GM23338 (cell line): ENCODE measurements around the gene ARHGAP4. TPM values are rescaled to one million over a fixed set of nuclear protein-coding genes. Genes with fewer than 3 reads are reported as not detected.

Experiments
- ATAC-seq: fragments of 200-7000 bp; cut with Tn5 transposase; 3 replicates; pipeline ENCODE4 v1.9.1; 2020
- DNase-seq: peaks from one replicate; pipeline ENCODE4 v3.0.0-alpha.2; 2015; ENCODE audit warnings: low spot score
- H2AFZ ChIP-seq: fragments of 200-600 bp; sonication (generic); 2 replicates; pipeline ENCODE4 v1.8.0; 2016; ENCODE audit warnings: antibody characterized with exemption, mild to moderate bottlenecking, moderate library complexity
- H3F3A ChIP-seq: fragments of 200-600 bp; sonication (generic); replicated peaks from 2 replicates; pipeline ENCODE4 v1.8.0; 2017; ENCODE audit warnings: antibody characterized with exemption, mixed run types, low read depth
- H3K27ac ChIP-seq: fragments of 200-600 bp; sonication (generic); 2 replicates; pipeline ENCODE4 v1.6.1; 2016; ENCODE audit warnings: low read depth
- H3K27me3 ChIP-seq: fragments of 200-600 bp; sonication (generic); 2 replicates; pipeline ENCODE4 v1.8.0; 2016; ENCODE audit warnings: mild to moderate bottlenecking, mixed run types, moderate library complexity; ENCODE audit not compliant: insufficient read depth
- H3K36me3 ChIP-seq: fragments of 200-600 bp; sonication (generic); 2 replicates; pipeline ENCODE4 v1.8.0; 2016; ENCODE audit warnings: mild to moderate bottlenecking; ENCODE audit not compliant: insufficient read depth
- H3K4me1 ChIP-seq: fragments of 200-600 bp; sonication (generic); 2 replicates; pipeline ENCODE4 v1.8.0; 2016; ENCODE audit warnings: mild to moderate bottlenecking, moderate library complexity; ENCODE audit not compliant: insufficient read depth
- H3K4me2 ChIP-seq: fragments of 200-600 bp; sonication (generic); 2 replicates; pipeline ENCODE4 v1.7.1; 2017; ENCODE audit warnings: mixed run types
- H3K4me3 ChIP-seq: fragments of 200-600 bp; sonication (generic); 2 replicates; pipeline ENCODE4 v1.6.1; 2016; ENCODE audit warnings: mixed run types
- H3K79me2 ChIP-seq: fragments of 200-600 bp; sonication (generic); replicated peaks from 2 replicates; pipeline ENCODE4 v1.8.0; 2017; ENCODE audit warnings: mild to moderate bottlenecking; ENCODE audit not compliant: insufficient read depth
- H3K9me2 ChIP-seq: fragments of 200-600 bp; sonication (generic); 2 replicates; pipeline ENCODE4 v1.8.0; 2017; ENCODE audit not compliant: insufficient read depth
- H4K20me1 ChIP-seq: fragments of 200-600 bp; sonication (generic); replicated peaks from 2 replicates; pipeline ENCODE4 v1.8.0; 2017; ENCODE audit warnings: mild to moderate bottlenecking; ENCODE audit not compliant: insufficient read depth
- H3K27ac Mint-ChIP-seq: 2 replicates; pipeline ENCODE4 v1.8.0; 2020; ENCODE audit warnings: inconsistent platforms, mild to moderate bottlenecking, moderate library complexity, mixed read lengths
- H3K27me3 Mint-ChIP-seq: 3 replicates; pipeline ENCODE4 v1.8.0; 2022; ENCODE audit warnings: low read depth, mild to moderate bottlenecking, moderate library complexity, mixed read lengths, inconsistent platforms; ENCODE audit not compliant: insufficient read depth, poor library complexity
- H3K36me3 Mint-ChIP-seq: 3 replicates; pipeline ENCODE4 v1.8.0; 2021; ENCODE audit warnings: low read depth, mild to moderate bottlenecking, inconsistent platforms, moderate library complexity, mixed read lengths
- H3K4me1 Mint-ChIP-seq: 3 replicates; pipeline ENCODE4 v1.8.0; 2020; ENCODE audit warnings: mild to moderate bottlenecking, inconsistent platforms, mixed read lengths
- H3K4me3 Mint-ChIP-seq: 3 replicates; pipeline ENCODE4 v1.8.0; 2021; ENCODE audit warnings: moderate library complexity, mild to moderate bottlenecking, inconsistent platforms, mixed read lengths
- H3K9me3 Mint-ChIP-seq: 3 replicates; pipeline ENCODE4 v1.8.0; 2020; ENCODE audit warnings: moderate library complexity, mild to moderate bottlenecking, inconsistent platforms, mixed read lengths
- CREB1 ChIP-seq: fragments of 250-450 bp; sonication (Bioruptor Pico); IDR thresholded peaks from 2 replicates; pipeline ENCODE4 v1.5.0; 2020; ENCODE audit warnings: low read depth, mild to moderate bottlenecking, moderate library complexity
- EZH2 ChIP-seq: fragments of 200-600 bp; sonication (generic); IDR thresholded peaks from one replicate; pipeline ENCODE4 v1.8.0; 2017; ENCODE audit warnings: antibody characterized with exemption, mild to moderate bottlenecking, low read depth; ENCODE audit not compliant: unreplicated experiment
- EZH2phosphoT487 ChIP-seq: fragments of 200-600 bp; sonication (generic); IDR thresholded peaks from one replicate; pipeline ENCODE4 v1.8.1; 2018; ENCODE audit warnings: antibody characterized with exemption; ENCODE audit not compliant: unreplicated experiment
- JUNB ChIP-seq: IDR thresholded peaks from one replicate; pipeline ENCODE4 v1.6.1; 2016; ENCODE audit warnings: antibody characterized with exemption; ENCODE audit not compliant: unreplicated experiment
- NANOG ChIP-seq: IDR thresholded peaks from 2 replicates; pipeline ENCODE4 v1.6.1; 2016; ENCODE audit warnings: antibody characterized with exemption, borderline replicate concordance
- ZNF114 ChIP-seq: fragments of 250-450 bp; sonication (Bioruptor Pico); IDR thresholded peaks from 2 replicates; pipeline ENCODE4 v1.5.0; 2020; ENCODE audit warnings: mild to moderate bottlenecking, moderate library complexity
- polyA plus RNA-seq: library from polyadenylated mRNA; unstranded; fragments of >200 nt; fragmentation: Nextera tagmentation; extraction: Ambion mirVana; gene quantifications from 2 replicates; pipeline ENCODE4 v1.2.1, GENCODE V29; 2016
- total RNA-seq: library from RNA; depleted of rRNA; stranded (reverse); fragments of >200 nt; shearing (Covaris generic); gene quantifications from 2 replicates; pipeline ENCODE4 v1.2.3, GENCODE V29; 2014
- TF ChIP-seq, protein P1 (sequence below): IDR thresholded peaks from one replicate; pipeline ENCODE4 v1.6.1; 2018; ENCODE audit warnings: antibody characterized with exemption; ENCODE audit not compliant: unreplicated experiment
- TF ChIP-seq, protein P2 (sequence below), 2 experiments: fragments of 200-600 bp in 1 of 2; sonication (generic) in 1 of 2; conservative IDR thresholded peaks; 2 replicates each; pipeline versions ENCODE4 v1.5.1 to v1.6.1; 2016 to 2017; ENCODE audit warnings: antibody characterized with exemption in 2 of 2, low read depth in 2 of 2, mild to moderate bottlenecking in 2 of 2, moderate library complexity in 1 of 2
- TF ChIP-seq, protein P3 (sequence below): IDR thresholded peaks from 2 replicates; pipeline ENCODE4 v1.6.1; 2016; ENCODE audit warnings: antibody characterized with exemption

ARHGAP4 gene
- total and polyA plus RNA-seq, 2 experiments from 2014 or later, result 21.5 to 59.5 TPM

DNA sequence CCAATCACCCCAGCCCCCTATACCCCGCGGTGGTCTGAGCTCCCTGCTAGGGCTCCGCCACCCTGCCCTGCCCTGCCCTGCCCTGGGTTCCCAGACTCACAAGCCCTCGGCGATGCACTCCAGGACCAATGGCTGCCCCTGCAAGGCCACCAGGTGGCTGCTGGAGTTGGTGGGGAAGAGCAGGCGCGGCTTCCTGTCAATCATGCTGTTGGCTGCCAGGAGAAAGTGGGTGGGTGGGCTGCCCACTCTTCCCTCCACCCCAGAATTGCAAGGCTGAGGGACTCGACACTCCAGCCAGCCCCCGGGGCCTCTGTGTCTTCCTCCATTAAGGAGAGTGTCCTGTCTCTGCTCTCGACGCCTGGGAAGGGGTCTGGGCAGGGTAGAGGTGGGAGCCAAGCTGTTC, 55.8 kb downstream of the ARHGAP4 start (continued):
- TF ChIP-seq, protein P1, sequence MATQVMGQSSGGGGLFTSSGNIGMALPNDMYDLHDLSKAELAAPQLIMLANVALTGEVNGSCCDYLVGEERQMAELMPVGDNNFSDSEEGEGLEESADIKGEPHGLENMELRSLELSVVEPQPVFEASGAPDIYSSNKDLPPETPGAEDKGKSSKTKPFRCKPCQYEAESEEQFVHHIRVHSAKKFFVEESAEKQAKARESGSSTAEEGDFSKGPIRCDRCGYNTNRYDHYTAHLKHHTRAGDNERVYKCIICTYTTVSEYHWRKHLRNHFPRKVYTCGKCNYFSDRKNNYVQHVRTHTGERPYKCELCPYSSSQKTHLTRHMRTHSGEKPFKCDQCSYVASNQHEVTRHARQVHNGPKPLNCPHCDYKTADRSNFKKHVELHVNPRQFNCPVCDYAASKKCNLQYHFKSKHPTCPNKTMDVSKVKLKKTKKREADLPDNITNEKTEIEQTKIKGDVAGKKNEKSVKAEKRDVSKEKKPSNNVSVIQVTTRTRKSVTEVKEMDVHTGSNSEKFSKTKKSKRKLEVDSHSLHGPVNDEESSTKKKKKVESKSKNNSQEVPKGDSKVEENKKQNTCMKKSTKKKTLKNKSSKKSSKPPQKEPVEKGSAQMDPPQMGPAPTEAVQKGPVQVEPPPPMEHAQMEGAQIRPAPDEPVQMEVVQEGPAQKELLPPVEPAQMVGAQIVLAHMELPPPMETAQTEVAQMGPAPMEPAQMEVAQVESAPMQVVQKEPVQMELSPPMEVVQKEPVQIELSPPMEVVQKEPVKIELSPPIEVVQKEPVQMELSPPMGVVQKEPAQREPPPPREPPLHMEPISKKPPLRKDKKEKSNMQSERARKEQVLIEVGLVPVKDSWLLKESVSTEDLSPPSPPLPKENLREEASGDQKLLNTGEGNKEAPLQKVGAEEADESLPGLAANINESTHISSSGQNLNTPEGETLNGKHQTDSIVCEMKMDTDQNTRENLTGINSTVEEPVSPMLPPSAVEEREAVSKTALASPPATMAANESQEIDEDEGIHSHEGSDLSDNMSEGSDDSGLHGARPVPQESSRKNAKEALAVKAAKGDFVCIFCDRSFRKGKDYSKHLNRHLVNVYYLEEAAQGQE, result no peak
- no peak for TF ChIP-seq CREB1 (CRISPR knock-in tag)
- no peak for TF ChIP-seq ZNF114 (CRISPR knock-in tag)
- TF ChIP-seq EZH2, result no peak
- TF ChIP-seq, protein P2, sequence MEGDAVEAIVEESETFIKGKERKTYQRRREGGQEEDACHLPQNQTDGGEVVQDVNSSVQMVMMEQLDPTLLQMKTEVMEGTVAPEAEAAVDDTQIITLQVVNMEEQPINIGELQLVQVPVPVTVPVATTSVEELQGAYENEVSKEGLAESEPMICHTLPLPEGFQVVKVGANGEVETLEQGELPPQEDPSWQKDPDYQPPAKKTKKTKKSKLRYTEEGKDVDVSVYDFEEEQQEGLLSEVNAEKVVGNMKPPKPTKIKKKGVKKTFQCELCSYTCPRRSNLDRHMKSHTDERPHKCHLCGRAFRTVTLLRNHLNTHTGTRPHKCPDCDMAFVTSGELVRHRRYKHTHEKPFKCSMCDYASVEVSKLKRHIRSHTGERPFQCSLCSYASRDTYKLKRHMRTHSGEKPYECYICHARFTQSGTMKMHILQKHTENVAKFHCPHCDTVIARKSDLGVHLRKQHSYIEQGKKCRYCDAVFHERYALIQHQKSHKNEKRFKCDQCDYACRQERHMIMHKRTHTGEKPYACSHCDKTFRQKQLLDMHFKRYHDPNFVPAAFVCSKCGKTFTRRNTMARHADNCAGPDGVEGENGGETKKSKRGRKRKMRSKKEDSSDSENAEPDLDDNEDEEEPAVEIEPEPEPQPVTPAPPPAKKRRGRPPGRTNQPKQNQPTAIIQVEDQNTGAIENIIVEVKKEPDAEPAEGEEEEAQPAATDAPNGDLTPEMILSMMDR (conservative IDR thresholded peaks at IDR 0.05; ENCODE audit: low read depth in 2 of 2), result no peak
- TF ChIP-seq, protein P3, sequence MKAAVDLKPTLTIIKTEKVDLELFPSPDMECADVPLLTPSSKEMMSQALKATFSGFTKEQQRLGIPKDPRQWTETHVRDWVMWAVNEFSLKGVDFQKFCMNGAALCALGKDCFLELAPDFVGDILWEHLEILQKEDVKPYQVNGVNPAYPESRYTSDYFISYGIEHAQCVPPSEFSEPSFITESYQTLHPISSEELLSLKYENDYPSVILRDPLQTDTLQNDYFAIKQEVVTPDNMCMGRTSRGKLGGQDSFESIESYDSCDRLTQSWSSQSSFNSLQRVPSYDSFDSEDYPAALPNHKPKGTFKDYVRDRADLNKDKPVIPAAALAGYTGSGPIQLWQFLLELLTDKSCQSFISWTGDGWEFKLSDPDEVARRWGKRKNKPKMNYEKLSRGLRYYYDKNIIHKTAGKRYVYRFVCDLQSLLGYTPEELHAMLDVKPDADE, result no peak
- no peak for TF ChIP-seq NANOG
- TF ChIP-seq JUNB, result no peak

DNA sequence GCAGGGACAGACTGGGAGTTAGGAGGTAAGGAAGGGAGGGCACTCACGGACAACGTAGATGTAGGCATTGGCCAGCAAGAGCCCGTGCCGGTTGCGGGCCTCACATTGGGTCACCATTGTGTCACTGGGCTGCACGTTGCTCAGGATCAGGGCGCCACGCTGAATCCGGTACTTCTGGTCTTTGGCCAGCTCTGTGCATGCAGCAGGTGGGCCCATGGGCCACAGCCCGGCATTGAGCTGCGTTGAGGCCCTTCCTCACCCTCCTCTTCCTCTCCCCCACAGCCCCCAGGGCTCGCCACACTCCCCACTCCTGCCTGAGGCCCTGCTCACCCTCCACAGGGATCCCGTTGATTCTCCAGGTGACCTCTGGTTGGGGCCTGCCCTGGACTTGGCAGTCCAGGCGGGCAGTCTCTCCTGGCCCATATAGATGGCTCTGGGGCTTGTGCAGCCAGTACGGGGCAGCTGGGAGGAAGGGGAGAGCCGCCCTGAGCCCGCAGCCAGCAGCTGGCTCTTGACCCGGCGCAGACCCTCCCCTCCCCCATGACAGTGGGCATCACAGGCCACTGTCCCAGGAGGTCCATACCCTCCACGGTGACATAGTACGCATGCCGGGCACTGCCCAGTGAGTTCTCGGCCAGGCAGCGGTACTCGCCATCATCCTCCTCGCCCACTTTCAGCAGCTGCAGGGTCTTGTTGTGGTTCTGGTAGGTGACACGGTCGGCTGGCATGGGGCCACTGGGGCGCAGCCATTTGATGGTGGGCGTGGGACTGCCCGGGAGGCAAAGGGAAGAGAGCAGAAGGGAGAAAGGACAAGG, 56.4 kb downstream of the ARHGAP4 start:
- Histone ChIP-seq H4K20me1 (no peaks in the 10 kb centered on the region), H3K4me3 (no peak overlapping the region), H3K4me1 (no peaks in the 10 kb centered on the region; the same call in 1 of the 2 replicates), H3K27me3 (no peaks in the 10 kb centered on the region), H3K27ac (no peak overlapping the region), H3K9me2 (no peaks in the 10 kb centered on the region), H2AFZ (no peak overlapping the region), H3F3A (no peaks in the 10 kb centered on the region), H3K36me3 (no peaks in the 10 kb centered on the region), H3K4me2 (no peak overlapping the region), H3K79me2 (no peaks in the 10 kb centered on the region)
- H3K27ac Mint-ChIP-seq, result no peak overlapping the region
- ATAC-seq (no peak), DNase-seq (no peak)
- no peak overlapping the region for H3K4me3 Mint-ChIP-seq
- peaks cover 29% of the 10 kb centered on the region for H3K4me1 Mint-ChIP-seq
- no peaks in the 10 kb centered on the region for H3K9me3 Mint-ChIP-seq
- peaks cover 25% of the 10 kb centered on the region for H3K36me3 Mint-ChIP-seq
- H3K27me3 Mint-ChIP-seq, result peaks cover 3% of the 10 kb centered on the region
- TF ChIP-seq, protein P1, result no peak
- no peak for TF ChIP-seq CREB1 (CRISPR knock-in tag)
- TF ChIP-seq EZH2phosphoT487, result no peak
- no peak for TF ChIP-seq NANOG
